ENCODE results near the gene CCDC187. TPM values are rescaled to one million over a fixed set of nuclear protein-coding genes. Genes with fewer than 3 reads are reported as not detected.

Gene CCDC187
- total and polyA plus RNA-seq, 12 donors: 0.02 to 0.07 (median 0.03) TPM; not detected in 8

- peaks cover 0 to 8% (median 0%) of the 10 kb centered on the region in 11 donors for H3K9me3 ChIP-seq
- WGBS, 2 donors: 94 to 95% methylated on average over 5 of the region's 5 CpGs
- H3K4me1 ChIP-seq: peaks cover 0 to under 1% (median 0%) of the 10 kb centered on the region in 9 donors
- no peak for TF ChIP-seq CTCF (IDR thresholded peaks at IDR 0.05)
- no peak overlapping the region for H3K4me3 ChIP-seq
- H3K27me3 ChIP-seq: peaks cover 0 to 36% (median 25%) of the 10 kb centered on the region in 7 donors
- H3K27ac ChIP-seq: no peak overlapping the region
- ATAC-seq: no peak
- intact Hi-C loops (cut with DNase I): loop anchor here in 3 of 10 donors (5.0 to 10.0 kb wide), 2 partner anchors 92 to 95 kb away; partner anchors contain the start of gene SNAPC4 (in 3 of the 3)
- DNase-seq: no peak
- H3K36me3 ChIP-seq: no peaks in the 10 kb centered on the region
Measured at GRCh38 chr9:136309806-136310220, 5.9 kb upstream of the CCDC187 start.

GRCh38 chr9:136309101-136309801 is 5.4 kb upstream of the CCDC187 start:
- Histone ChIP-seq H3K27ac (no peak overlapping the region), H3K9me3 (peaks cover 0 to 2% (median 0%) of the 10 kb centered on the region in 11 donors), H3K27me3 (peaks cover 0 to 39% (median 25%) of the 10 kb centered on the region in 7 donors), H3K4me1 (peaks cover 0 to 4% (median 0%) of the 10 kb centered on the region in 9 donors), H3K36me3 (no peaks in the 10 kb centered on the region), H3K4me3 (no peak overlapping the region)
- ATAC-seq: no peak
- intact Hi-C loops (cut with DNase I): no loop called here
- no peak for TF ChIP-seq CTCF (IDR thresholded peaks at IDR 0.05)
- WGBS, 2 donors: 74 to 75% methylated on average over 22 of the region's 22 CpGs
- DNase-seq: no peak

- H3K9me3 ChIP-seq: no peaks in the 10 kb centered on the region
- H3K4me1 ChIP-seq: peaks cover 0 to 4% (median 0%) of the 10 kb centered on the region in 9 donors
- peaks cover 0 to 42% (median 27%) of the 10 kb centered on the region in 7 donors for H3K27me3 ChIP-seq
- no peak overlapping the region for H3K4me3 ChIP-seq
- H3K36me3 ChIP-seq: no peaks in the 10 kb centered on the region
- no peak overlapping the region for H3K27ac ChIP-seq
- no peak for TF ChIP-seq CTCF (IDR thresholded peaks at IDR 0.05)
- no peak for DNase-seq
- intact Hi-C loops (cut with DNase I): no loop called here
- ATAC-seq: no peak
Measured at GRCh38 chr9:136308702-136309053, 4.8 kb upstream of the CCDC187 start.

GRCh38 chr9:136308006-136308701 is 4.3 kb upstream of the CCDC187 start:
- no peak overlapping the region for H3K27ac ChIP-seq
- H3K27me3 ChIP-seq: peaks cover 0 to 46% (median 29%) of the 10 kb centered on the region in 7 donors
- peaks cover 0 to 4% (median 0%) of the 10 kb centered on the region in 9 donors for H3K4me1 ChIP-seq
- intact Hi-C loops (cut with DNase I): no loop called here
- DNase-seq: no peak
- ATAC-seq: no peak
- no peaks in the 10 kb centered on the region for H3K36me3 ChIP-seq
- TF ChIP-seq CTCF (IDR thresholded peaks at IDR 0.05): no peak
- 86 to 90% methylated on average over 4 of the region's 4 CpGs for WGBS, 2 donors
- H3K9me3 ChIP-seq: no peaks in the 10 kb centered on the region
- H3K4me3 ChIP-seq: no peak overlapping the region

All from heart right ventricle (tissue), 16 donors.